Measurements from ENCODE around the gene INHBE. TPM values are rescaled to one million over a fixed set of nuclear protein-coding genes. Genes with fewer than 3 reads are reported as not detected.

INHBE gene
- total and polyA plus RNA-seq, 4 donors = 17.6 to 181 (median 110) TPM

DNA sequence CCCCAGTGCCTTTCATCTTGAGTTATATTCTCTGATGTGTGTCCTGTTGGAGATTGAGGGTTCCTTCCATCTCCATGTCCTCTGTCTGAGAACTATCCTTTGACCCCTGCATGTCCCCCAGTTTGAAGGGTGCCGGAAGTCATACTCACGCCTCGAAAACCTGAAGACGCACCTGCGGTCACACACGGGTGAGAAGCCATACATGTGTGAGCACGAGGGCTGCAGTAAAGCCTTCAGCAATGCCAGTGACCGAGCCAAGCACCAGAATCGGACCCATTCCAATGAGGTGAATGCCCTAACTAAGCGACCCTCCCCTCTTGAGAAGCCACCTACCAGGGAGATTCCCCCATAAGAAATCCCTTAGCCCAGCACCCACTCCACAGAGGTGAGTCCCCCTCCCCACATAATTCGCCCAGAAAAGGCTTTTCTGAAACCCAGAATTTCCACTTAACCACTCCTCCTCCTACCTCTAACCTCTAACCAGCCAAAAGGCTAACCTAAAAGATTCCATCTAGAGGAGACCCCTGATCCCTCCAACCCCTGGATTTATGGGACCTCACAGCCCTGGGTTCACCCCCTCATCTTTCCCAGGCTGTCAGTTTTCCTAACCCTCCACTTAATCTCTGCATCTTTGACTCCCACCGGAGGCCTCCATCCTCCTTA, 12.2 kb downstream of the INHBE start (continued):
- TF ChIP-seq CTCF (IDR thresholded peaks at IDR 0.05; ENCODE audit: low read depth, low read length, missing input control) = no peak
- TF ChIP-seq TAF1 (conservative IDR thresholded peaks at IDR 0.05) = no peak
- TF ChIP-seq HNF4A (conservative IDR thresholded peaks at IDR 0.05) = no peak
- TF ChIP-seq FOXA2 (IDR thresholded peaks at IDR 0.05) = no peak
- TF ChIP-seq HNF4G (IDR thresholded peaks at IDR 0.05) = no peak
- no peak for TF ChIP-seq RXRA (IDR thresholded peaks at IDR 0.05)

- DNase-seq (ENCODE audit: low spot score) = no peak
Measured at GRCh38 chr12:57467915-57468314, 12.8 kb downstream of the INHBE start.

GRCh38 chr12:57469296-57470164, 14.4 kb downstream of the INHBE start:
- Histone ChIP-seq H3K27me3 (ENCODE audit: control insufficient read depth in 4 of 4, insufficient read depth in 4 of 4, low read length in 3 of 4) (peaks cover 0 to 3% (median 0%) of the 10 kb centered on the region in 4 donors), H3K9ac (ENCODE audit: low read depth in 1 of 2, low read length in 2 of 2) (no peak overlapping the region), H3K36me3 (ENCODE audit: control insufficient read depth in 4 of 4, insufficient read depth in 3 of 4, low read depth in 1 of 4, low read length in 3 of 4) (peaks cover 0 to 2% (median 0%) of the 10 kb centered on the region in 4 donors), H3K4me1 (ENCODE audit: control insufficient read depth in 4 of 4, insufficient read depth in 4 of 4, low read length in 3 of 4) (peaks cover 0 to 3% (median 1%) of the 10 kb centered on the region in 4 donors), H3K27ac (ENCODE audit: low read depth in 1 of 2, low read length in 2 of 2) (no peak overlapping the region), H3K9me3 (ENCODE audit: control insufficient read depth in 4 of 4, low read length in 3 of 4) (no peaks in the 10 kb centered on the region), H3K4me3 (ENCODE audit: low read depth in 1 of 3, low read length in 3 of 3) (no peak overlapping the region)
- DNase-seq (ENCODE audit: low spot score) = no peak
- TF ChIP-seq FOXA1 (IDR thresholded peaks at IDR 0.05) = no peak
- no peak for TF ChIP-seq RAD21 (IDR thresholded peaks at IDR 0.05)
- no peak for TF ChIP-seq YY1 (IDR thresholded peaks at IDR 0.05)
- TF ChIP-seq JUND (IDR thresholded peaks at IDR 0.05) = no peak
- TF ChIP-seq FOXA2 (IDR thresholded peaks at IDR 0.05) = no peak
- TF ChIP-seq, protein P1, sequence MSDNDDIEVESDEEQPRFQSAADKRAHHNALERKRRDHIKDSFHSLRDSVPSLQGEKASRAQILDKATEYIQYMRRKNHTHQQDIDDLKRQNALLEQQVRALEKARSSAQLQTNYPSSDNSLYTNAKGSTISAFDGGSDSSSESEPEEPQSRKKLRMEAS (IDR thresholded peaks at IDR 0.05) = no peak
- TF ChIP-seq EGR1 (IDR thresholded peaks at IDR 0.05; ENCODE audit: low read depth in 2 of 2) = no peak
- TF ChIP-seq RXRA (IDR thresholded peaks at IDR 0.05) = no peak
- TF ChIP-seq HNF4A (conservative IDR thresholded peaks at IDR 0.05) = no peak
- no peak for TF ChIP-seq ZBTB33 (IDR thresholded peaks at IDR 0.05)
- TF ChIP-seq, protein P2, sequence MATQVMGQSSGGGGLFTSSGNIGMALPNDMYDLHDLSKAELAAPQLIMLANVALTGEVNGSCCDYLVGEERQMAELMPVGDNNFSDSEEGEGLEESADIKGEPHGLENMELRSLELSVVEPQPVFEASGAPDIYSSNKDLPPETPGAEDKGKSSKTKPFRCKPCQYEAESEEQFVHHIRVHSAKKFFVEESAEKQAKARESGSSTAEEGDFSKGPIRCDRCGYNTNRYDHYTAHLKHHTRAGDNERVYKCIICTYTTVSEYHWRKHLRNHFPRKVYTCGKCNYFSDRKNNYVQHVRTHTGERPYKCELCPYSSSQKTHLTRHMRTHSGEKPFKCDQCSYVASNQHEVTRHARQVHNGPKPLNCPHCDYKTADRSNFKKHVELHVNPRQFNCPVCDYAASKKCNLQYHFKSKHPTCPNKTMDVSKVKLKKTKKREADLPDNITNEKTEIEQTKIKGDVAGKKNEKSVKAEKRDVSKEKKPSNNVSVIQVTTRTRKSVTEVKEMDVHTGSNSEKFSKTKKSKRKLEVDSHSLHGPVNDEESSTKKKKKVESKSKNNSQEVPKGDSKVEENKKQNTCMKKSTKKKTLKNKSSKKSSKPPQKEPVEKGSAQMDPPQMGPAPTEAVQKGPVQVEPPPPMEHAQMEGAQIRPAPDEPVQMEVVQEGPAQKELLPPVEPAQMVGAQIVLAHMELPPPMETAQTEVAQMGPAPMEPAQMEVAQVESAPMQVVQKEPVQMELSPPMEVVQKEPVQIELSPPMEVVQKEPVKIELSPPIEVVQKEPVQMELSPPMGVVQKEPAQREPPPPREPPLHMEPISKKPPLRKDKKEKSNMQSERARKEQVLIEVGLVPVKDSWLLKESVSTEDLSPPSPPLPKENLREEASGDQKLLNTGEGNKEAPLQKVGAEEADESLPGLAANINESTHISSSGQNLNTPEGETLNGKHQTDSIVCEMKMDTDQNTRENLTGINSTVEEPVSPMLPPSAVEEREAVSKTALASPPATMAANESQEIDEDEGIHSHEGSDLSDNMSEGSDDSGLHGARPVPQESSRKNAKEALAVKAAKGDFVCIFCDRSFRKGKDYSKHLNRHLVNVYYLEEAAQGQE (IDR thresholded peaks at IDR 0.05) = no peak
- TF ChIP-seq GABPA (IDR thresholded peaks at IDR 0.05 in 1 of 2, conservative IDR thresholded peaks at IDR 0.05 in 1 of 2) = no peak
- no peak for TF ChIP-seq HNF4G (IDR thresholded peaks at IDR 0.05)
- WGBS = 84% methylated on average over 10 of the region's 10 CpGs

More at GRCh38 chr12:57467915-57468314, 12.8 kb downstream of the INHBE start:
- 90% methylated on average over 11 of the region's 11 CpGs for WGBS
- no peaks in the 10 kb centered on the region for H3K27me3 ChIP-seq (ENCODE audit: control insufficient read depth in 4 of 4, insufficient read depth in 4 of 4, low read length in 3 of 4)
- no peak overlapping the region for H3K4me3 ChIP-seq (ENCODE audit: low read depth in 1 of 3, low read length in 3 of 3)
- H3K4me1 ChIP-seq (ENCODE audit: control insufficient read depth in 4 of 4, insufficient read depth in 4 of 4, low read length in 3 of 4) = peaks cover 0 to 4% (median 1%) of the 10 kb centered on the region in 4 donors
- H3K9me3 ChIP-seq (ENCODE audit: control insufficient read depth in 4 of 4, low read length in 3 of 4) = no peaks in the 10 kb centered on the region
- H3K27ac ChIP-seq (ENCODE audit: low read depth in 1 of 2, low read length in 2 of 2) = no peak overlapping the region
- H3K36me3 ChIP-seq (ENCODE audit: control insufficient read depth in 4 of 4, insufficient read depth in 3 of 4, low read depth in 1 of 4, low read length in 3 of 4) = peaks cover 0 to 2% (median 0%) of the 10 kb centered on the region in 4 donors
- no peak for TF ChIP-seq TAF1 (conservative IDR thresholded peaks at IDR 0.05)
- TF ChIP-seq, protein P1 (IDR thresholded peaks at IDR 0.05) = no peak
- no peak for TF ChIP-seq JUND (IDR thresholded peaks at IDR 0.05)
- TF ChIP-seq RAD21 (IDR thresholded peaks at IDR 0.05) = no peak
- H3K9ac ChIP-seq (ENCODE audit: low read depth in 1 of 2, low read length in 2 of 2) = no peak overlapping the region
